Hematopoietic multipotent progenitor cell treated with erythropoietin and hydrocortisone succinate and interleukin-3 and kit ligand, for 4 days (in vitro differentiated cells): ENCODE measurements around the gene EMD.
A peak's percentile ranks its signal among the peaks of the same experiment; 100 is the strongest.
"Not testable (repeated sequence)": the region's sequence is repeated elsewhere in the genome, so short reads cannot be mapped to it uniquely, and the experiment has no call there.

Experiments used
- DNase-seq: peaks from one replicate; pipeline ENCODE4 v3.0.0-alpha.2; 2015

Gene EMD

GRCh38 chrX:154397888-154398667 is 19.0 kb downstream of the EMD start, which contains the start of gene RPL10:
RPL10 (plus strand) TSS chrX:154398377; CDS start chrX:154398520, 143 bp downstream.
- DNase-seq = peak; percentile 97

GRCh38 chrX:154398668-154399526 is 19.8 kb downstream of the EMD start:
- peak; percentile 91 for DNase-seq

- DNase-seq = no peak
Measured at GRCh38 chrX:154399527-154400368, 20.7 kb downstream of the EMD start.

- DNase-seq = not testable (repeated sequence)
Measured at GRCh38 chrX:154400369-154400817, 21.3 kb downstream of the EMD start.

GRCh38 chrX:154401045-154401799 is 22.1 kb downstream of the EMD start:
- peak; percentile 57 for DNase-seq

GRCh38 chrX:154401918-154402621 is 23.0 kb downstream of the EMD start:
- DNase-seq = peak; percentile 26

GRCh38 chrX:154402622-154403127 is 23.6 kb downstream of the EMD start:
- DNase-seq = no peak

GRCh38 chrX:154403192-154403591 is 24.1 kb downstream of the EMD start:
- DNase-seq = no peak

- no peak for DNase-seq
Measured at GRCh38 chrX:154403858-154404257, 24.8 kb downstream of the EMD start.

- DNase-seq = no peak
Measured at GRCh38 chrX:154404625-154405192, 25.6 kb downstream of the EMD start.

GRCh38 chrX:154408659-154409221 is 29.6 kb downstream of the EMD start:
- no peak for DNase-seq

- peak; percentile 91 for DNase-seq
Measured at GRCh38 chrX:154409222-154409871, 30.3 kb downstream of the EMD start, which contains the start of gene DNASE1L1. DNASE1L1 (minus strand) TSS chrX:154409254; CDS start chrX:154405568, 3,686 bp downstream.

- DNase-seq = peak; percentile 76
Measured at GRCh38 chrX:154411981-154412340, 32.9 kb downstream of the EMD start.

- peak; percentile 72 for DNase-seq
Measured at GRCh38 chrX:154412468-154412867, 33.4 kb downstream of the EMD start.

- no peak for DNase-seq
Measured at GRCh38 chrX:154413142-154413541, 34.0 kb downstream of the EMD start.

GRCh38 chrX:154417157-154417556 is 38.1 kb downstream of the EMD start:
- DNase-seq = no peak

- no peak for DNase-seq
Measured at GRCh38 chrX:154419189-154419588, 40.1 kb downstream of the EMD start.

GRCh38 chrX:154419688-154420401 is 40.8 kb downstream of the EMD start:
- DNase-seq = no peak

- DNase-seq = no peak
Measured at GRCh38 chrX:154420402-154420756, 41.3 kb downstream of the EMD start.
